GM12872 (cell line): ENCODE results near the gene HLA-C.

Source experiments
- TF ChIP-seq, protein P1 (sequence below): IDR thresholded peaks from 3 replicates; pipeline ENCODE4 v1.5.1; 2011; ENCODE audit warnings: low read depth, mild to moderate bottlenecking, low read length, moderate library complexity; ENCODE audit not compliant: insufficient read depth

Gene HLA-C

DNA sequence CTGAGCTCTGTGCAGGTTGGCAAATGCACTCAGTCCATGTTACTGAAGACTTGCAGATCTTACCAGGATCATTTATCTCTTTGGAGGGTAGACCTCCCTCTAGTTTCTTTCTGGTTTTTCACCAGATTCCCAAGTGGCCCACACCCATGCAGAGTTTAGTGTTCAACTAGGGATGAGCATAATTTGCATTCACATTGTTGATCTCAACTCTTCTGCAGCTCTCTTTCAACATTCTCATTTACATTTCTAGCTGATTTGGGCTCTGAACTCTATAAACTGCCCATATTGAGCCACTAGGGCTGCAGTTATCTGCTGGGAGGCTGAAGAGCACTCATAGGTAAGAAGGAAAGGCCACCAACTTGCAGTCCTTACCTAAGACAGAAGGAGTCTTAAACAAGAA is 17.9 kb upstream of the HLA-C start:
- TF ChIP-seq, protein P1, sequence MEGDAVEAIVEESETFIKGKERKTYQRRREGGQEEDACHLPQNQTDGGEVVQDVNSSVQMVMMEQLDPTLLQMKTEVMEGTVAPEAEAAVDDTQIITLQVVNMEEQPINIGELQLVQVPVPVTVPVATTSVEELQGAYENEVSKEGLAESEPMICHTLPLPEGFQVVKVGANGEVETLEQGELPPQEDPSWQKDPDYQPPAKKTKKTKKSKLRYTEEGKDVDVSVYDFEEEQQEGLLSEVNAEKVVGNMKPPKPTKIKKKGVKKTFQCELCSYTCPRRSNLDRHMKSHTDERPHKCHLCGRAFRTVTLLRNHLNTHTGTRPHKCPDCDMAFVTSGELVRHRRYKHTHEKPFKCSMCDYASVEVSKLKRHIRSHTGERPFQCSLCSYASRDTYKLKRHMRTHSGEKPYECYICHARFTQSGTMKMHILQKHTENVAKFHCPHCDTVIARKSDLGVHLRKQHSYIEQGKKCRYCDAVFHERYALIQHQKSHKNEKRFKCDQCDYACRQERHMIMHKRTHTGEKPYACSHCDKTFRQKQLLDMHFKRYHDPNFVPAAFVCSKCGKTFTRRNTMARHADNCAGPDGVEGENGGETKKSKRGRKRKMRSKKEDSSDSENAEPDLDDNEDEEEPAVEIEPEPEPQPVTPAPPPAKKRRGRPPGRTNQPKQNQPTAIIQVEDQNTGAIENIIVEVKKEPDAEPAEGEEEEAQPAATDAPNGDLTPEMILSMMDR, result no peak

DNA sequence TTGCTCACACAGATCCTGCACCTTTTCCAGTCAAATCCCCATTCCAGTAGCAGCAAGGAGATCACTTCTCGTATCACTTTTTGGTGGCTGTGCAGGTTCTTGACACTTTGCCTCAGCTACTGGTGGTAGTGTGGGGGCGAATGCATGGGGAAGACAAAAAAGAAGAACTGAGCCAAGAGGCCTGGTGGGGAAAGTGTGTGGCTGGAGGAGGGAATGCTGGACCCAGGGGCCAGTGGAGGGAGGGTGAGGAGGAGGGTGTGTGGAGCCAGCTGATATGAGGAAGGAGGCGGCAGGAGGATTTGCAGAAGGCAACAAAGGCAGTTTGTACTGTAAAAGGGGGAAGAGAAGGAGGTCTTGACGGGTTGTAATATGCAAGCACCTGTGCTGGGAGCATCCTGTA is 15.7 kb upstream of the HLA-C start:
- TF ChIP-seq, protein P1, result no peak

DNA sequence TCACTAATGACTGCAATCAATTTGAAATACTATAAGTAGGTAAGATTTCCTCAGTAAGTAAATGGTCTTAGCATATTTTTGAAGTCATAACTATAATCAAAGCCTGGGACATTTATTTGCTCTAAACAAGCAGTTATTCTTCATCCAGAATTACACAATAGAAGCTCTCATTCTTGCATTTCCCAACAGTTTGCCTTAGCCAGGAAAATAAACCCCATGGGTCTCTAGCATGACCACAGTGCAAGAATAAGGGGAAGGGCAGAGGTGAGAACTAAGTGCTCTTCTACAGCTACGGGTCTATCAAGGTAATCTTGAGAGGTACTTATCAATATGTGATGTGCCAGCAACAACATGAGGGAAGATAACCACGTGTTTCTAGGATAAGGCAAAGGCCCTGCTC is 14.1 kb upstream of the HLA-C start:
- TF ChIP-seq, protein P1, result no peak

DNA sequence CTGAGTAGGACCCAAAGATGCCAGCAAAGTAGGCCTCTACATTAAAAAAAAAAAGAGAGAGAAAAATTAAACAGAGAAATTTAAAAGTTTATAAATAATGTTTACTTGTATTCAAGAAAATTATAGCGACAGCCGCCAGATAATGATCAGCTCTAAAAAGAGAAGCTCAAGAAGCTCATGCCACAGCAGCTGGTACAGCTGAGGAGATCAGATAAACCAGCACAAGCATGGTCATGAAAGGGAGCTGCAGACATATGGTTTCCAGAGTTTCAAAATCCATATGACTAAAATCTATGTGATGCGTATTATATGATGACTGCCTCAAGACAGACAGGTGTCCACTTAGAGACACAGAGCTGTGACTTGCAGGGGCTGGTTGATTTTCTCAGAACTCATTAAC is 13.6 kb upstream of the HLA-C start:
- TF ChIP-seq, protein P1, result no peak

DNA sequence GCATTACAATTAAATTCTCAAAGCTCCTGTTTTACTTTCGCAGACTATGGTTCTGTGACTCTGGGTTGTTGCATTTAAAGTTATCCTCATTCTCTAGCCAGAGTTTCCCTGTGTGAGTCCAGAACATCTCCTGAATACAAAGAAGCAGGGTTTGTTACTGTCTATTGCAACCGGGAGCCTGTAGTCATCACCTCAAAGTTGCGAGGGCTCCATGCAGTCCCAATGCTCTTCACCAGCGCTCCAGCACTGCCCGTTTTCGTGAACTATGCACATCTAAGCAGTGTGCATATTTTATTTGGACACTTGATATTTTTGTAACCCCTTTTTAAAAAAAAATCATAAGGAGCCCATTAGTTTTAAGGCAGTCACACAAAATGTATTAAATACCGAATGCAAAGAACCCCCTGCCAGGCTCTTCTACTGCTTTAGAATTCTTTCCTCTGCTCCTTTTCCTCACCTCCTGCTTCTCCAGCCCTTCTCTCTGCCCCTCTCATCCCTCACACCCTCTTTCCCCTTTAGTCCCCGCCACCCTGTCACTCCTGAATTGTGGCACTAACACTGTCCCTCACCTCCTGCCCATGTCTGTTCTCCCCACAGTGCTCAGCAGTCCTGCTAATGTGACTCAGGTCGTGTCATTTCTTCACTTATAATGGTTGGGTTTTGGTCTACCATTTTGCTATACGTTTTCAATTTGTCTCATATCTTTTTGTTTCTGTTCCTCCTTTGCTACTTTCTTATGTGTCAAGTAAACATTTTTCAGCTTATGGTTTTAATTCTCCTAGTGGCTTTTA is 1.1 kb upstream of the HLA-C start:
- TF ChIP-seq, protein P1, result no peak

DNA sequence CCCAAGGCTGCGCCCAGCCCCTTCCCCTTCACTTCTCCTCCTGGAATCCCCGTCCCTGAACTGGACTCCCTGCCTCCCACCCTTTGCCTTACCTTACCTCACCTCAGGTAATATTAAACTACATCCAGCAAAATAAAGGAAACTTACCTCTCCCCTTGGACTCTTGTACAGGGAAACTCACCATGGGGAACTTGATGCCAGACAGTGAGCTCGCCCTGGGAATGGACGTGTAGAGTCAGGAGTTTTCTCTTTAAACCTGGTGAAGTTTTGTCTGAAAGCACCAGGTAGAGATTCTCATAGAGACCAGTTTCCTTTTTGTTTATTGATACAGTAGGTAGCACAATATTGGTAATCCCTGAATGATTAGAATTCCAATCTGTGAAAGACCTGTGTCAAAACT is 544 bp upstream of the HLA-C start:
- TF ChIP-seq, protein P1, result no peak

DNA sequence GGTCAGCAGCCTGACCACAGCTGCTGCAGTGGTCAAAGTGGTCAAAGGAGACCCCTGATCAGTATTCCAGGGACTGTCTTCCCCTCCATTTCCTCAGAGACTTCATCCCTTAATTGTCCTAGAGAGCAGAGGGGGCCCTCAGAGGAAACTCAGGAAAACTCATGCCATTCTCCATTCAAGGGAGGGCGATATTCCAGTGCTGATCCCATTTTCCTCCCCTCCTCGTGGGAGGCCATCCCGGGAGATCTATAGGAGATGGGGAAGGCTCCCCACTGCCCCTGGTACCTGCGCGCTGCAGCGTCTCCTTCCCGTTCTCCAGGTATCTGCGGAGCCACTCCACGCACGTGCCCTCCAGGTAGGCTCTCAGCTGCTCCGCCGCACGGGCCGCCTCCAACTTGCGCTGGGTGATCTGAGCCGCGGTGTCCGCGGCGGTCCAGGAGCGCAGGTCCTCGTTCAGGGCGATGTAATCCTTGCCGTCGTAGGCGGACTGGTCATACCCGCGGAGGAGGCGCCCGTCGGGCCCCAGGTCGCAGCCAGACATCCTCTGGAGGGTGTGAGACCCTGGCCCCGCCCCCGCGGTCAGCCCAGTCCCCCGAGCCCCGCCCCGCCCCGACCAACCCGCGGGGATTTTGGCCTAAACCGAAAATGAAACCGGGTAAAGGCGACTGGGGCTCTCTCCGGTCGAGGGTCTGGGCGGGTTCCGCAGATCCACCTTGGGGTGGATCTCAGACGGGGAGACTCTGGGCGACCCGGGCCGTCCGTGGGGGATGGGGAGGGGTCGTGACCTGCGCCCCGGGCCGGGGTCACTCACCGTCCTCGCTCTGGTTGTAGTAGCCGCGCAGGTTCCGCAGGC is 878 bp downstream of the HLA-C start:
- TF ChIP-seq, protein P1, result no peak
